ENCODE results near the gene NOX5.

DNA sequence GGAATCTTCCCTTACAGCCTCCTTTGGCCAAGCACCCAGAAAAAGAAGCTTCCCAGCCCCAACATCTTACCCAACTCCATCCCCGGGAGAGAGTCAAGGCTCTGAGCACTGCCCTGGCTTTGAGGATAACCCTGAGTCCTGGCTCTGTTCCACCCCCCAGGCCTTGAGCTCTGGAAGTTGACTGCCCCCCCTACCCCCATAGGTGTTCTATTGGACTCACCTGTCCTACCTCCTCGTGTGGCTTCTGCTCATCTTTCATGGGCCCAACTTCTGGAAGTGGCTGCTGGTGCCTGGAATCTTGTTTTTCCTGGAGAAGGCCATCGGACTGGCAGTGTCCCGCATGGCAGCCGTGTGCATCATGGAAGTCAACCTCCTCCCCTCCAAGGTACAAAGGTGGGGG is 22.3 kb downstream of the NOX5 start:
- TF ChIP-seq CTCF (IDR thresholded peaks at IDR 0.05) (no peak), POLR2A (IDR thresholded peaks at IDR 0.05) (no peak)

Data from vagina (tissue), 2 donors.